ENCODE data around the gene SDR42E1. TPM values are rescaled to one million over a fixed set of nuclear protein-coding genes. Genes with fewer than 3 reads are reported as not detected.

The SDR42E1 gene
- total and polyA plus RNA-seq, 2 of the 8 experiments (the other 6 are each of a cell fraction or from before 2014, with no cell fraction given), result 0.03 TPM; not detected in 1

DNA sequence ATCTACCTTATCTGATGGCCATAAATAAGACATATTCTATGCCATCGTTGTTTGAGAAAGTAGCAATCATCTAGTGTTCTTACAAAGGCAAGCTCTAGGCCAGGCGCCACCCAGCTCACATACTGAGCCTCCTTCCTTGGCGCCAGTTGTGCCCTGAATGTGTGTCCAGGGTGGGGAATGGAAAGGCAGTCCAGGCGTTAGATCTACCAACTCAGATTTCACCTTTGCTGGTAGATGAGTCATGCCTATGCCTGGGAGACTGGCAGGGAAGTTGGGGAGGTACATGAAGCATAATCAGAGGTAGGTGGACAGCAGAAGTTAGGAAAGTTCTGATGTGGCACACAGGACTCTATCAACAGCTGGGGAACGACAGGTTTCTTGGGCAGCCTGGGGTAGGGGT is 23.6 kb downstream of the SDR42E1 start (continued):
- TF ChIP-seq, protein P1, sequence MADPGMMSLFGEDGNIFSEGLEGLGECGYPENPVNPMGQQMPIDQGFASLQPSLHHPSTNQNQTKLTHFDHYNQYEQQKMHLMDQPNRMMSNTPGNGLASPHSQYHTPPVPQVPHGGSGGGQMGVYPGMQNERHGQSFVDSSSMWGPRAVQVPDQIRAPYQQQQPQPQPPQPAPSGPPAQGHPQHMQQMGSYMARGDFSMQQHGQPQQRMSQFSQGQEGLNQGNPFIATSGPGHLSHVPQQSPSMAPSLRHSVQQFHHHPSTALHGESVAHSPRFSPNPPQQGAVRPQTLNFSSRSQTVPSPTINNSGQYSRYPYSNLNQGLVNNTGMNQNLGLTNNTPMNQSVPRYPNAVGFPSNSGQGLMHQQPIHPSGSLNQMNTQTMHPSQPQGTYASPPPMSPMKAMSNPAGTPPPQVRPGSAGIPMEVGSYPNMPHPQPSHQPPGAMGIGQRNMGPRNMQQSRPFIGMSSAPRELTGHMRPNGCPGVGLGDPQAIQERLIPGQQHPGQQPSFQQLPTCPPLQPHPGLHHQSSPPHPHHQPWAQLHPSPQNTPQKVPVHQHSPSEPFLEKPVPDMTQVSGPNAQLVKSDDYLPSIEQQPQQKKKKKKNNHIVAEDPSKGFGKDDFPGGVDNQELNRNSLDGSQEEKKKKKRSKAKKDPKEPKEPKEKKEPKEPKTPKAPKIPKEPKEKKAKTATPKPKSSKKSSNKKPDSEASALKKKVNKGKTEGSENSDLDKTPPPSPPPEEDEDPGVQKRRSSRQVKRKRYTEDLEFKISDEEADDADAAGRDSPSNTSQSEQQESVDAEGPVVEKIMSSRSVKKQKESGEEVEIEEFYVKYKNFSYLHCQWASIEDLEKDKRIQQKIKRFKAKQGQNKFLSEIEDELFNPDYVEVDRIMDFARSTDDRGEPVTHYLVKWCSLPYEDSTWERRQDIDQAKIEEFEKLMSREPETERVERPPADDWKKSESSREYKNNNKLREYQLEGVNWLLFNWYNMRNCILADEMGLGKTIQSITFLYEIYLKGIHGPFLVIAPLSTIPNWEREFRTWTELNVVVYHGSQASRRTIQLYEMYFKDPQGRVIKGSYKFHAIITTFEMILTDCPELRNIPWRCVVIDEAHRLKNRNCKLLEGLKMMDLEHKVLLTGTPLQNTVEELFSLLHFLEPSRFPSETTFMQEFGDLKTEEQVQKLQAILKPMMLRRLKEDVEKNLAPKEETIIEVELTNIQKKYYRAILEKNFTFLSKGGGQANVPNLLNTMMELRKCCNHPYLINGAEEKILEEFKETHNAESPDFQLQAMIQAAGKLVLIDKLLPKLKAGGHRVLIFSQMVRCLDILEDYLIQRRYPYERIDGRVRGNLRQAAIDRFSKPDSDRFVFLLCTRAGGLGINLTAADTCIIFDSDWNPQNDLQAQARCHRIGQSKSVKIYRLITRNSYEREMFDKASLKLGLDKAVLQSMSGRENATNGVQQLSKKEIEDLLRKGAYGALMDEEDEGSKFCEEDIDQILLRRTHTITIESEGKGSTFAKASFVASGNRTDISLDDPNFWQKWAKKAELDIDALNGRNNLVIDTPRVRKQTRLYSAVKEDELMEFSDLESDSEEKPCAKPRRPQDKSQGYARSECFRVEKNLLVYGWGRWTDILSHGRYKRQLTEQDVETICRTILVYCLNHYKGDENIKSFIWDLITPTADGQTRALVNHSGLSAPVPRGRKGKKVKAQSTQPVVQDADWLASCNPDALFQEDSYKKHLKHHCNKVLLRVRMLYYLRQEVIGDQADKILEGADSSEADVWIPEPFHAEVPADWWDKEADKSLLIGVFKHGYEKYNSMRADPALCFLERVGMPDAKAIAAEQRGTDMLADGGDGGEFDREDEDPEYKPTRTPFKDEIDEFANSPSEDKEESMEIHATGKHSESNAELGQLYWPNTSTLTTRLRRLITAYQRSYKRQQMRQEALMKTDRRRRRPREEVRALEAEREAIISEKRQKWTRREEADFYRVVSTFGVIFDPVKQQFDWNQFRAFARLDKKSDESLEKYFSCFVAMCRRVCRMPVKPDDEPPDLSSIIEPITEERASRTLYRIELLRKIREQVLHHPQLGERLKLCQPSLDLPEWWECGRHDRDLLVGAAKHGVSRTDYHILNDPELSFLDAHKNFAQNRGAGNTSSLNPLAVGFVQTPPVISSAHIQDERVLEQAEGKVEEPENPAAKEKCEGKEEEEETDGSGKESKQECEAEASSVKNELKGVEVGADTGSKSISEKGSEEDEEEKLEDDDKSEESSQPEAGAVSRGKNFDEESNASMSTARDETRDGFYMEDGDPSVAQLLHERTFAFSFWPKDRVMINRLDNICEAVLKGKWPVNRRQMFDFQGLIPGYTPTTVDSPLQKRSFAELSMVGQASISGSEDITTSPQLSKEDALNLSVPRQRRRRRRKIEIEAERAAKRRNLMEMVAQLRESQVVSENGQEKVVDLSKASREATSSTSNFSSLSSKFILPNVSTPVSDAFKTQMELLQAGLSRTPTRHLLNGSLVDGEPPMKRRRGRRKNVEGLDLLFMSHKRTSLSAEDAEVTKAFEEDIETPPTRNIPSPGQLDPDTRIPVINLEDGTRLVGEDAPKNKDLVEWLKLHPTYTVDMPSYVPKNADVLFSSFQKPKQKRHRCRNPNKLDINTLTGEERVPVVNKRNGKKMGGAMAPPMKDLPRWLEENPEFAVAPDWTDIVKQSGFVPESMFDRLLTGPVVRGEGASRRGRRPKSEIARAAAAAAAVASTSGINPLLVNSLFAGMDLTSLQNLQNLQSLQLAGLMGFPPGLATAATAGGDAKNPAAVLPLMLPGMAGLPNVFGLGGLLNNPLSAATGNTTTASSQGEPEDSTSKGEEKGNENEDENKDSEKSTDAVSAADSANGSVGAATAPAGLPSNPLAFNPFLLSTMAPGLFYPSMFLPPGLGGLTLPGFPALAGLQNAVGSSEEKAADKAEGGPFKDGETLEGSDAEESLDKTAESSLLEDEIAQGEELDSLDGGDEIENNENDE (IDR thresholded peaks at IDR 0.05; ENCODE audit: insufficient replicate concordance, low read length), result no peak
- no peak for TF ChIP-seq CEBPB (IDR thresholded peaks at IDR 0.05; ENCODE audit: low read depth, low read length)

Measured in H1 (cell line).